Esophagus muscularis mucosa (tissue), 4 donors: ENCODE results near the gene SLC9A8.

Experiments
- EP300 ChIP-seq: sonication (generic); formaldehyde crosslinking; IDR thresholded peaks from one replicate; pipeline ENCODE4 v1.6.1; 2017; ENCODE audit warnings: antibody characterized with exemption
- POLR2A ChIP-seq: fragments of 450-650 bp; IDR thresholded peaks from one replicate; pipeline ENCODE4 v1.6.1; 2017; ENCODE audit warnings: antibody characterized with exemption, moderate library complexity, mild to moderate bottlenecking, low read depth
- POLR2AphosphoS5 ChIP-seq, 2 donors: sonication (generic); formaldehyde crosslinking; IDR thresholded peaks; one replicate each; pipeline ENCODE4 v1.6.1; 2017; ENCODE audit warnings: antibody characterized with exemption in 2 of 2
- TF ChIP-seq, protein P1 (sequence below), 3 experiments: fragments of 200-600 bp in 2 of 3; fragments of 450-650 bp in 1 of 3; sonication (generic) in 2 of 3; IDR thresholded peaks; one replicate each; pipeline ENCODE4 v1.5.1; 2017 to 2019; ENCODE audit warnings: antibody characterized with exemption in 3 of 3, mild to moderate bottlenecking in 2 of 3, moderate library complexity in 1 of 3

DNA sequence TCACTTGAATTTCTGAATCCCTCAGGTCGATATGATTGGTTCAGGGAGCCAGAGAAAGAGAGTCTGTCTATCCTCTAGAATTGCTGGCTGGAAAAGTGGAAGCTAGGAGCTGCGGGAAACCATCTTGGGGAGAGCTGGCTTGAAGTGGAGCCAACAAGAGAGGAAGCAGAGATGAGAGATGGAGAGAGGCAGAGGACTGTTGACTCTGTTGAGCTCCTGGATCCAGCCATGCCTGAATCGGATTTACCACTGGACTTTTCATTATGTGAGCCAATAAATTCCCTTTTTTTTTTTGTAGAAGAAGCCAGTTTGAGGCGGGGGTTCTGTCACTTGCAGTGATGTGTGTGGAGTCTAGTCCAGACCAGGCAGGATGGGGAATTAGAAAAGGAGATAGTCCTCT is 13.9 kb upstream of the SLC9A8 start:
- TF ChIP-seq, protein P1, sequence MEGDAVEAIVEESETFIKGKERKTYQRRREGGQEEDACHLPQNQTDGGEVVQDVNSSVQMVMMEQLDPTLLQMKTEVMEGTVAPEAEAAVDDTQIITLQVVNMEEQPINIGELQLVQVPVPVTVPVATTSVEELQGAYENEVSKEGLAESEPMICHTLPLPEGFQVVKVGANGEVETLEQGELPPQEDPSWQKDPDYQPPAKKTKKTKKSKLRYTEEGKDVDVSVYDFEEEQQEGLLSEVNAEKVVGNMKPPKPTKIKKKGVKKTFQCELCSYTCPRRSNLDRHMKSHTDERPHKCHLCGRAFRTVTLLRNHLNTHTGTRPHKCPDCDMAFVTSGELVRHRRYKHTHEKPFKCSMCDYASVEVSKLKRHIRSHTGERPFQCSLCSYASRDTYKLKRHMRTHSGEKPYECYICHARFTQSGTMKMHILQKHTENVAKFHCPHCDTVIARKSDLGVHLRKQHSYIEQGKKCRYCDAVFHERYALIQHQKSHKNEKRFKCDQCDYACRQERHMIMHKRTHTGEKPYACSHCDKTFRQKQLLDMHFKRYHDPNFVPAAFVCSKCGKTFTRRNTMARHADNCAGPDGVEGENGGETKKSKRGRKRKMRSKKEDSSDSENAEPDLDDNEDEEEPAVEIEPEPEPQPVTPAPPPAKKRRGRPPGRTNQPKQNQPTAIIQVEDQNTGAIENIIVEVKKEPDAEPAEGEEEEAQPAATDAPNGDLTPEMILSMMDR (IDR thresholded peaks at IDR 0.05): no peak
- TF ChIP-seq POLR2AphosphoS5 (IDR thresholded peaks at IDR 0.05): no peak
- TF ChIP-seq POLR2A: no peak
- no peak for TF ChIP-seq EP300
